Lower lobe of right lung (tissue), 2 donors: ENCODE results near the gene OCA2. TPM values are rescaled to one million over a fixed set of nuclear protein-coding genes. Genes with fewer than 3 reads are reported as not detected.

Experiments
- ATAC-seq, 2 donors: fragments of 200-7000 bp; cut with Tn5 transposase; one replicate each; pipeline ENCODE4 v1.9.1; 2020 to 2022; ENCODE audit warnings: mild to moderate bottlenecking in 2 of 2, moderate library complexity in 2 of 2
- DNase-seq: peaks from one replicate; pipeline ENCODE4 v3.0.0-alpha.2; 2020
- H3K27ac ChIP-seq: fragments of 200-600 bp; one replicate; pipeline ENCODE4 v1.8.0; 2022
- H3K27me3 ChIP-seq: fragments of 200-600 bp; one replicate; pipeline ENCODE4 v1.8.0; 2022; ENCODE audit warnings: low read depth
- H3K36me3 ChIP-seq: fragments of 200-600 bp; one replicate; pipeline ENCODE4 v1.8.0; 2022; ENCODE audit warnings: mild to moderate bottlenecking
- H3K4me1 ChIP-seq: fragments of 200-600 bp; one replicate; pipeline ENCODE4 v1.8.0; 2022
- H3K4me3 ChIP-seq: fragments of 200-600 bp; one replicate; pipeline ENCODE4 v1.8.0; 2022; ENCODE audit warnings: mild to moderate bottlenecking
- H3K9me3 ChIP-seq: fragments of 200-600 bp; one replicate; pipeline ENCODE4 v1.8.0; 2022
- intact Hi-C: fragments of 100-400 bp; cut with DNase I; formaldehyde crosslinking; loops from one replicate; pipeline ENCODE4 v1.11.0; 2022
- total RNA-seq: library from RNA; stranded (reverse); fragmentation: NEBNext Ultra II Directional; extraction: Animal tissue kit (Norgen Biotek cat#: 25700); gene quantifications from one replicate; pipeline ENCODE4 v1.2.1, GENCODE V29; 2021
- TF ChIP-seq, protein P1 (sequence below): fragments of 200-600 bp; IDR thresholded peaks from one replicate; pipeline ENCODE4 v1.8.0; 2022; ENCODE audit warnings: antibody characterized with exemption, mild to moderate bottlenecking
- donor health status: DM: no; HTN: yes; CAD: no; lungs with severe emphysema.

The OCA2 gene
- total RNA-seq, 1 donor from 2014 or later, result 1.2 TPM

DNA sequence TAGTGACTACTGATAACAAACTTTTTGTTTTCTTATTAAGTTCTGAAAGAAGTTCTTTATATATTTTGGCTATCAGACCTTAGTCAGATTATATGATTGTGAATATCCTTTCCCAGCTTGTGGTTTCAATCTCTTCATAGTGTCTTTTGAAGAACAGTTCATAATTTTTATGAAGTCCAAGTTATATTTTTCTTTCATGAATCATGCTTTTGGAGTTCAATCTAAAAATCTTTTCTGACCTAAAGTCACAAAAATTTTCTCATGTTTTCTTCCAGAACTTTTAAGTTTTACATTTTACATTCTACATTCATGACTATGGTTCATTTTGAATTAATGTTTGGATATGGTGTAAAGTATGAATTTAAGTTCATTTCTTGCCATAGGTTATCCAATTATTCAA is 34.2 kb upstream of the OCA2 start:
- no peaks in the 10 kb centered on the region for H3K27me3 ChIP-seq
- ATAC-seq (no peak), DNase-seq (no peak)
- peaks cover 66% of the 10 kb centered on the region for H3K36me3 ChIP-seq
- H3K9me3 ChIP-seq, result no peaks in the 10 kb centered on the region
- H3K4me3 ChIP-seq, result no peak overlapping the region
- peaks cover 3% of the 10 kb centered on the region for H3K4me1 ChIP-seq
- no peak overlapping the region for H3K27ac ChIP-seq
- intact Hi-C loops, result no loop called here
- TF ChIP-seq, protein P1, sequence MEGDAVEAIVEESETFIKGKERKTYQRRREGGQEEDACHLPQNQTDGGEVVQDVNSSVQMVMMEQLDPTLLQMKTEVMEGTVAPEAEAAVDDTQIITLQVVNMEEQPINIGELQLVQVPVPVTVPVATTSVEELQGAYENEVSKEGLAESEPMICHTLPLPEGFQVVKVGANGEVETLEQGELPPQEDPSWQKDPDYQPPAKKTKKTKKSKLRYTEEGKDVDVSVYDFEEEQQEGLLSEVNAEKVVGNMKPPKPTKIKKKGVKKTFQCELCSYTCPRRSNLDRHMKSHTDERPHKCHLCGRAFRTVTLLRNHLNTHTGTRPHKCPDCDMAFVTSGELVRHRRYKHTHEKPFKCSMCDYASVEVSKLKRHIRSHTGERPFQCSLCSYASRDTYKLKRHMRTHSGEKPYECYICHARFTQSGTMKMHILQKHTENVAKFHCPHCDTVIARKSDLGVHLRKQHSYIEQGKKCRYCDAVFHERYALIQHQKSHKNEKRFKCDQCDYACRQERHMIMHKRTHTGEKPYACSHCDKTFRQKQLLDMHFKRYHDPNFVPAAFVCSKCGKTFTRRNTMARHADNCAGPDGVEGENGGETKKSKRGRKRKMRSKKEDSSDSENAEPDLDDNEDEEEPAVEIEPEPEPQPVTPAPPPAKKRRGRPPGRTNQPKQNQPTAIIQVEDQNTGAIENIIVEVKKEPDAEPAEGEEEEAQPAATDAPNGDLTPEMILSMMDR, result no peak

DNA sequence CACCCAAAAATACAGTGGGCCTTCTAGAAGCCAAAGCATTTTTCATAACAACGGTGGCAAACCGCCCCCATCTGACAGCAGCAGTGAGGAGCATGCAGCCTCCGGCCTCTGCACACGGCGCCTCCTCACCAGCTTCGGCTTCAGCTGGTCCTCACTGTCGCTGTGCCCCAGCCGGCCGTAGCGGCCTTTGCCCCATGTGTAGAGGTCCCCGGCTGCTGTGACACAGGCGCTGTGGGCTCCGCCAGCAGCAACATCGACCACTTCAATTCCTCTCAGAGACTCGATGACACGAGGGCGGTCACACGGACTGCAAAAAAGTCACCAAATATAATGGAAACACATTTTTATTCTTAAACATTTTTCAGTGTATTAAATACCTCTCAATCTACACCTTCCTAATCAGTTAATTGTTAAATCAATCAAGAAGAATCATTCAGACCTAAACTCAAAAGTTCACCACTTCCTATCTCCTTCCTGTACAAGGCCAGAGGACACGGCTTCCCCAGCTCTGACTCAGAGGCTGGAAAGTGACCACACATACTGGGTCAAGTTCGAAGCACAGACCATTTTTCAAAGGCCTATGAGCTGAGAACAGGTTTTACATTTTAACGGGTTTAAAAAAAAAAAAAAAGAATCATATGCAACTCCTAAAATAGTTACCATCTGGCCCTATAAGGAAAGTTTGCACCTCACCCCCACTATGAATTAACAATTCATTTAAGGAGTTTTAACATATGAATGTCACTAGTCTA is 33.6 kb upstream of the OCA2 start:
- Histone ChIP-seq H3K4me3 (no peak overlapping the region), H3K9me3 (no peaks in the 10 kb centered on the region), H3K27me3 (no peaks in the 10 kb centered on the region), H3K4me1 (peaks cover 3% of the 10 kb centered on the region), H3K36me3 (peaks cover 71% of the 10 kb centered on the region), H3K27ac (no peak overlapping the region)
- DNase-seq (no peak), ATAC-seq (no peak)
- TF ChIP-seq, protein P1, result no peak
- intact Hi-C loops, result no loop called here

- H3K36me3 ChIP-seq, result peaks cover 78% of the 10 kb centered on the region
- DNase-seq (no peak), ATAC-seq (no peak)
- peaks cover 3% of the 10 kb centered on the region for H3K4me1 ChIP-seq
- H3K27me3 ChIP-seq, result no peaks in the 10 kb centered on the region
- no peaks in the 10 kb centered on the region for H3K9me3 ChIP-seq
- TF ChIP-seq, protein P1, result no peak
- intact Hi-C loops, result no loop called here
- H3K27ac ChIP-seq, result no peak overlapping the region
- no peak overlapping the region for H3K4me3 ChIP-seq
Measured at GRCh38 chr15:28131946-28132345, 32.8 kb upstream of the OCA2 start.

- no peak overlapping the region for H3K4me3 ChIP-seq
- no peaks in the 10 kb centered on the region for H3K27me3 ChIP-seq
- no peaks in the 10 kb centered on the region for H3K9me3 ChIP-seq
- ATAC-seq, result no peak
- no peak overlapping the region for H3K27ac ChIP-seq
- peaks cover 3% of the 10 kb centered on the region for H3K4me1 ChIP-seq
- no peak for DNase-seq
- TF ChIP-seq, protein P1, result no peak
- peaks cover 79% of the 10 kb centered on the region for H3K36me3 ChIP-seq
- intact Hi-C loops, result no loop called here
Measured at GRCh38 chr15:28131400-28131799, 32.3 kb upstream of the OCA2 start.

GRCh38 chr15:28130651-28131050 is 31.5 kb upstream of the OCA2 start:
- TF ChIP-seq, protein P1, result no peak
- H3K27ac ChIP-seq, result no peak overlapping the region
- ATAC-seq (no peak), DNase-seq (no peak)
- H3K4me3 ChIP-seq, result no peak overlapping the region
- intact Hi-C loops, result no loop called here
- peaks cover 79% of the 10 kb centered on the region for H3K36me3 ChIP-seq
- peaks cover 3% of the 10 kb centered on the region for H3K4me1 ChIP-seq
- no peaks in the 10 kb centered on the region for H3K27me3 ChIP-seq
- no peaks in the 10 kb centered on the region for H3K9me3 ChIP-seq
